Testis (tissue), 2 donors: ENCODE results near the gene TYW1B.
"Not testable (repeated sequence)": the region's sequence is repeated elsewhere in the genome, so short reads cannot be mapped to it uniquely, and the experiment has no call there.

Experiments used
- CTCF ChIP-seq, 3 experiments: fragments of 450-650 bp in 2 of 3; fragments of 200-600 bp in 1 of 3; sonication (generic) in 1 of 3; IDR thresholded peaks; one replicate each; pipeline ENCODE4 v1.5.1; 2016 to 2019; ENCODE audit warnings: antibody characterized with exemption in 3 of 3, mild to moderate bottlenecking in 2 of 3, moderate library complexity in 1 of 3
- POLR2A ChIP-seq: fragments of 450-650 bp; IDR thresholded peaks from one replicate; pipeline ENCODE4 v1.6.1; 2017; ENCODE audit warnings: antibody characterized with exemption, mild to moderate bottlenecking, moderate library complexity

- not testable (repeated sequence) for TF ChIP-seq CTCF (IDR thresholded peaks at IDR 0.05); POLR2A
Observed at GRCh38 chr7:72641485-72642248, 186.3 kb downstream of the TYW1B start.
